ENCODE results near the gene QSER1.
"Not testable (repeated sequence)": the region's sequence is repeated elsewhere in the genome, so short reads cannot be mapped to it uniquely, and the experiment has no call there.

QSER1 gene

DNA sequence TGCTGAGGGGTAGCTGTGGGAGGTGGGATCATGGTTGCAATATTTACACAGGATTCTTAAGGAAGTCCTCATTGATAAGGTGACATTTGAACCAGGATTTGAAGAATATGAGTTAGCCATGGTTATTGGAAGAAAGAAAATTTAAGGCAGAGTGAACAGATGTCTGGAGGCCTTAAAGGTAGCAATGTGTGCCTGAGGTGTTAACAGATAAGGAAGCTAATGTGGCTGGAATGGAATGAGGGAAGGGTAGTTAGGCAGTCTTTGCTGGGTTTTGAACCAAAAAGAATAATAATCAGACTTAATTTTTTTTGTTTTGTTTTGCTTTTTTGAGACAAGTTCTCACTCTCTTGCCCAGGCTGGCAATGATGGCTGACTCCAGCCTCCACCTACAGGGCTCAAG, 113.4 kb downstream of the QSER1 start:
- no peak for DNase-seq

DNA sequence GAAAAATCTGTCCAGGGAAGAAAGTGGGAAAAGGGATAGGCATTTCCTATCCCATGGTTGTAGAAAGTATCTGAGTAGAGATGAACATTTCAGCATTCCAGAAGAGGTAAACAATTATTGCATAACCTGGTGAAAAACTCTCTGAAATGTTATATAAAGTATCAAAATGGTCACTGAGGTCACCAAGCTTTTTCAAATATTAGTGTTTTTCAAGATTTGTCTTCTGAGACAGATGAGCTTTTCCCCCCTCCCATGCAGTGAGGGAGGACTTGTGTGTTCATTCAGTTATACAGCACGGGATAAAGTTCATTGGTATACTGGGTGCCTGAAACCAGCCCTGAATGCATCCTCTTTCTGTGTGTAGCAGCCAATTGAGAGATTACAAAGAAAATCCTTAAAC, 121.1 kb downstream of the QSER1 start:
- no peak for DNase-seq

DNA sequence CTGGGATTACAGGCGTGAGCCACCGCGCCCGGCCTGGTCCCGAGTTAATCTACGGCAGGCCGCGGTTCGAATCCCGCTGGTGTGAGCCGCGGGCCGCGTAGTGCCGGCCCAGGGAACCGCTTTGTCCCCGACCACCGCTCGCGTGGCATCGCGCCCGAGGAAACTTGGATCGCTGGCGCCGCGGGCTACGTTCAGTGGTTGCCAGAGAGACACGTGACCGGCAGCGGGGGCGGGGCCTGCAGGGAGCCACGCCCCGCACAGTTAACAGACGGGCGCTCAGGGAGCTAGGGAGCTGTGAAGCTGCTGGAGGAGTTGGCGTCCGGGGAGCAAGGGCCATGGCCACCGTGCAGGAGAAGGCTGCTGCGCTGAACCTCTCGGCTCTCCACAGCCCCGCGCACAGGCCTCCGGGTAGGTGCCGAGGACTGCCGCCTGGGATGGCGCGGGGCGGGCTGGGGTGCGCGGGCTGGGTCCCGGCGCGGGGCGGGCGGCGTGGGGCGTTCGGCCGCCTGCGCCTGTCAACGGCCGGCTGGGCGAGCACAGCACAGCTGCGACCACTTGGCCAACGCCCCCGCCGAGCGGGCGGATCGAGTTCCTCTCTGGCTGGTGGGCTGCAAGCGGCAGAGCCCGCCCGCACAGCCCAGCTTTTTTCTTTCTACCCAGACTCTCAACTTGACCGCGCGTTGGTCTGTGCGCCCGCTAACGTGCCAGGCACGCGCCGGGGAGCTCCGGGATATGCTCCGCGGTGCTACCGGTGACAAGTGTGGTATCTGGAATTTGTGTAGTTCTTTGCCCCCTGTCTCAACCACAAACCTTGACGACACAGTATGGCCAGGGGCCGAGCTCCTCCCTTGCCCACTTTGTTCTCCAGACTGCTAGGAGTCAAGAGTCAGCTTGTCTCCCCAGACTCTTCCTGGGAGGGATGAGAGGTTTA, 123.3 kb downstream of the QSER1 start, which contains the start of gene DEPDC7:
Gene DEPDC7 (plus strand): TSS at position 258 of the 931 bp plus-strand sequence. CDS start 78 bp downstream, at position 336.
- peak; percentile 89 for DNase-seq

DNA sequence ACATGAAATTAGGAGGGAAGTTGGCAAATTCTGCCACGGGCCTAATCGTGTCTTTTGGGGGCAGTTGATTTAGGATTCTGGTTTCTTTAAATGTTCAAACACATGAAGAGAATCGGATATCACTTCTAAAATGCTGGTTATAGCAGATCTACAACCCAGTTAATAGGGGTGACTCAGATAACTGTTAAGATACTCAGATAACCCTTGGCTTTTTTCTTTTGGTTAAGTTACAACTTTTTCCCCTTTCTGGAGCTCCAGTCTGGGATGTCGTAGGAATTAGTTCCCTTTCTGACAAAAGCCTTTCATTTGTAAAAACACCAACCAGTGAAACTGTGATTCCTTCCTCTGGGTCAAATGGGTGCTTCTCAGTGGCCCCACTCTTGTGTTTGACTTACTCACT, 124.0 kb downstream of the QSER1 start:
- DNase-seq: no peak

DNA sequence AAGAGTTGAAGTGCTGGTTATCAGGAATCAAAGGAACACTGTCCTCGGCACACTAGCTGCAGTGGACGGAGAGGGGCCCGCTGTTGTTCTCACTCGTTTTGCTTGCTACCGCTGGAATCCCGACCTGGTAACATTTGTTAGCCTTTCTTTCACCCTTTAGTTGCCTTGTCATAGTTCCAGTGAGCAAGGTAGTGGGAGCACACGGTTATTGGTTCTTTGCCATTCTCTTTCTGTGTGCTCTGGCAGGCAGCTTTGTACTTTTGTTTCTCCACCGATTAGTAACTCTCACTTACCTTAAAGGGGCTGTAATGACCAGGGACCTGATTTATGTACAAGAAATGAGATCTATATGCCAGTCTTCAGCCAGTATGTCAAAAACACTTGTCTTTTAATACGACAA, 124.9 kb downstream of the QSER1 start:
- DNase-seq: no peak

DNA sequence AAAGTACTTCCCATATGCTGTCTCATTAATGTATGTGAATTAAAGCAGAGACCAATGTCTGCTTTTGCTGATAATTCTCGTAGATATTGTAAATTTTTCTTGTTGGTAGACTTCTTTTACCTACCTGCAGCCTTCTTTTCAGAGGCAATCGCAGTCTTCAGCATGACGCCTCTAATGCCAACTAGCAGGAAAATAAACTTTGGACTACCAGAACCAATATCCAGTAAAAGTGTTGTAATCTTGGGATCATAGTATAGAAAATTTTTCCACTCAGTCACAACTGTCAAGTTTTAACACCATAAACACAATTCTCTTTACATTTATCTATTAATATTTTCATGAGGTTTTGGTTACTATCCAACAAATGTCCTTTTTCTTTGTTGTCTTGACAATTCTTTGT, 125.4 kb downstream of the QSER1 start:
- no peak for DNase-seq

DNA sequence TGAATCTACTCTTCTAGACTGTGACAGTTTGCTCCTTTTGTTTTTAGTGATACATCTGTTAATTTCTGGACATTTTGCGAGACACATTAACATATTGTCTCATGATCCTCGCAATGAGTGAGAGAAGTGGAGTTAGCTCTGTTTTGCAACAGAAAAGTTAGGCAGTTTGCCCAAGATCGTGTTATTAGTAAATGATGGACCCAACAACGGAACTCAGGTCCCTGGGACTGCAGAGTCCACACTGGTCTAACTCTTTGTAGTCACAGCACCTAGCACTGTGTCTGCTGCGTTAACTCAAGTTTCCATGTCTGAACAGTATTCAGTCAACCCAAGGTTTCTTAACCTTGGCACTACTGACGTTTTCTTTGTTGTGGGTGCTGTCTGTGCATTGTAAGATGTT, 126.2 kb downstream of the QSER1 start:
- DNase-seq: no peak

DNA sequence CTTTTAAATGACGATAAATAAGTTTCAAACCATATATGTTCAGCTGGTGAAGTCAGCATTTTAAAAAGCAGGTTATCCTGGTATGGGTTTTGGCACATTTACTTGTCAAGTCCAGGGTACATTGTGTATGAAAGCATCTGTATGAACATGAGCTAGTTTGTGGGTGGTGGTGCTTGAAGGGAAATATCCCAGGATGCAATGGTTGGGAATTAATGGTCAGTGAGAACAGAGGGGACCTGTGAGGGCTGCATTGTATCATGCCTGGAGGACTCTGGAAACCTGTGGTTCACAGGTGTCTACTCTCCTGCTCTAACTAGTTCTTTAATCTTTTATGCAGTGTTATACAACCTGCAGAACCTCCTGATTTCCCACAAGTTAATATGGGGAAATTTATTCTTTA, 128.9 kb downstream of the QSER1 start:
- DNase-seq: no peak

DNA sequence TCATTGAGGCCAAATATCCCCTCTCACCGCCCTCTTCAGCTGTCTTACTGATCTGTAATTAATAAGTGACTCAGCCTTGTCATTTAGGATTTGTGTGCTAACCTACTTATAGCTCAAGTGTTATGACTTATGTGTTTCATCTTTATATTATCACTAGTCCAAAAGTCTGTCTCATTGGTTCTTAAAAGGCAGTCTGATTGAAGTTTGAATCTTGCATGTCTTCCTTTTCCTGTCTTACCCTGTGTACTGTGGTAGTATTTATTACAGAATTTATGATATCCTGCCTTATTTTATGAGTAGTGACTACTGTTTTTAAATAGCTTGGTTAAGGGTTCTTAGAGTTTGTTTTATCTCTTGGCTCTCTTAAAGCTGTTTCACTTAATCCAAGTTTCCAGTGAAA, 129.3 kb downstream of the QSER1 start:
- no peak for DNase-seq

DNA sequence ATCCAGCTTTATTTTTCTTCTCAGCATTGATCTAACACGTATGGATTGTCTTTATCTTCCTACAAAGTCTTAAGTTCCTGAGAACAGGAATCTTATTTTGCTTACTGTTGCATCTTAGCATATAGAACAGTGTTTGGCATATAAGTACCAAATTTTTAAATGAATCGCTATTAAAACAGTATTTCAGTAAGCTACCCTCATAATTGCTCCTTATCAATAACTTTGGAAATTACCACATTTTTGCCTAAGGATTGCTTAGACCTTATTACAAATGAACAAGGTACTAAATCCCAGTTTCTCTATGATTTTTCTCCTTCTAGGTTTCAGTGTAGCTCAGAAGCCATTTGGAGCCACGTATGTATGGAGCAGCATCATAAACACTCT, 132.7 kb downstream of the QSER1 start:
- no peak for DNase-seq

DNA sequence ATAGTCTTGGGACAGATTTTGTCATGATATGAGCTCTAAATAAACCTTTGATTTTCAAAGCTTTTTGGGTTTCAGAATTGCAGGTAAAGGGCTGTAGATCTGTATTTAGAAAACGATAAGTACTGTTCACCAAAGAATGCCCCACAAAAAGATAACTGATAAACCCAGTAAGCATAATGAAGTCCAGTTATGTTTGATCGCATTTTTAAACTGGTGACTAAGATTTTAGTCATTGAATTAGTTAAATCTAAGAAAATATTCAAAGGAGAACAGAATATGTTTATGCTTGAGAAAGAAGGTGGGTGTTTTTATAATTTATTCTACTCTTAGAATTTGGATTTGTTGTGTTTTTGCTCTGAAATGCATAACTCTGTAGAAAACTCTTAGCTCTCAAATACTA, 134.6 kb downstream of the QSER1 start:
- DNase-seq: no peak

DNA sequence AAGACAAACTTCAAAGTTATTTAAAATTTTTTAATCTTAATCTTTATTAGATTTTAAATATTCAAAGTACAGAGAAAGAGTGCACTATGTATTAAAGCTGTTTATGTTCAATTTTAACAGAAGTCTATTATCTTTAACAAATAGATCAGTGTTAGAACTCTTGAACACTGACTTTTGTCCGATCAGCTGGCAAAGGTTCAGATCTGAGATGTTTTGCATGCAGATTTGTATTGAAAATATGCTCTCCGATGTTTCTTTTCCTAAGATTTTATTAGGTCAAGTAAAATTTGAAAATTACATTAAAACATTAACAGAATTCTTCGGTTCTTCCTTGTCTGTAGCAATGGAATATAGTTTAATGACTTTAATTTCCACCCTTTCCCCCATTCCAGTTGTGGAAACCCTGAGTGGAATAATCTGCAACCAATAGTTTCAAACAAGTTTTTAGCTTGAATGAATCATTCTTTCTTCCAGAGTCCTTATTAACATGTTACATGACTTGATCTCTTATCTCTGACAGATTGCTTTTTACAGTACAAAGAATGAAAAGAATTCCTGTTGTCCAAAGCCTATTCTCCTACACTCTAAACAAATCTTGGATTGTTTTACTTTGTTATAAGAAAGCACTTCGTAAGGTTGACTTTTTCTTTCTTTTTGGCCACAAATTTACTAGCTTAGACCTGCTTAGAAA, 135.4 kb downstream of the QSER1 start:
- no peak for DNase-seq

DNA sequence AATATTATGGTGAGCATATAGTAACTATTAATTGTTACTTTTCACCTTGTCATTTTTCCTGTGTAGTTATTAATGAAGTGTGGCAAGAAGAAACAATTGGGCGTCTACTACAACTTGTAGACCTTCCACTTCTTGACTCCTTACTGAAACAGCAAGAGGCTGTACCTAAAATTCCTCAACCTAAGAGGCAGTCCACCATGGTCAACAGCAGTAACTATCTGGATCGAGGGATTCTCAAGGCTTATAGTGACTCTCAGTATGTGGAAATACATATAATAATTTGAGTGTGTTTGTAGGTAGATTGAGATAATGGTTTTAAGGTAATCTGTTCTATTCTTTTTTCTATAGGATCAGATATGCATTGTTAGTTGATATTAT, 135.9 kb downstream of the QSER1 start:
- no peak for DNase-seq

DNA sequence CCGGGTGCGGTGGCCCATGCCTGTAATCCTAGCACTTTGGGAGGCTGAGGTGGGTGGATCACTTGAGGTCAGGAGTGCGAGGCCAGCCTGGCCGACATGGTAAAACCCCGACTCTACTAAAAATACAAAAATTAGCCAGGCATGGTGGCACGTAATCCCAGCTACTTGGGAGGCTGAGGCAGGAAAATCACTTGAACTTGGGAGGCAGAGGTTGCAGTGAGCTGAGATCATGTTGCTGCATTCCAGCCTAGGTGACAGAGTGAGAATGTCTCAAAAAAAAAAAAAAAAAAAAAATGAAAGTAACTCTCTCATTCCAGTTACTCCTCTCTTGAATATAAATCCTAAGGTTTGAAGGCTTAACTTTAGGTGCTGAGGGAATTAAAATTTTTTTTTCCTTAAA, 136.6 kb downstream of the QSER1 start:
- DNase-seq: not testable (repeated sequence)

Measured in 8988T (cell line).